ENCODE measurements around the gene GPSM1.

GPSM1 gene

GRCh38 chr9:136332482-136332983, 5.2 kb downstream of the GPSM1 start:
- no peak for DNase-seq (ENCODE audit: low read depth, low spot score)

- DNase-seq (ENCODE audit: low read depth, low spot score): no peak
Observed at GRCh38 chr9:136333045-136333444, 5.7 kb downstream of the GPSM1 start.

- DNase-seq (ENCODE audit: low read depth, low spot score): no peak
Observed at GRCh38 chr9:136333486-136333885, 6.1 kb downstream of the GPSM1 start.

GRCh38 chr9:136334541-136334940, 7.2 kb downstream of the GPSM1 start:
- no peak for DNase-seq (ENCODE audit: low read depth, low spot score)

- DNase-seq (ENCODE audit: low read depth, low spot score): no peak
Observed at GRCh38 chr9:136335296-136336155, 8.2 kb downstream of the GPSM1 start.

- no peak for DNase-seq (ENCODE audit: low read depth, low spot score)
Observed at GRCh38 chr9:136336156-136336870, 9.0 kb downstream of the GPSM1 start.

- DNase-seq (ENCODE audit: low read depth, low spot score): no peak
Observed at GRCh38 chr9:136336881-136337280, 9.5 kb downstream of the GPSM1 start.

- no peak for DNase-seq (ENCODE audit: low read depth, low spot score)
Observed at GRCh38 chr9:136337416-136338395, 10.4 kb downstream of the GPSM1 start.

GRCh38 chr9:136338511-136338910, 11.2 kb downstream of the GPSM1 start:
- DNase-seq (ENCODE audit: low read depth, low spot score): no peak

GRCh38 chr9:136339173-136339957, 12.0 kb downstream of the GPSM1 start:
- no peak for DNase-seq (ENCODE audit: low read depth, low spot score)

- DNase-seq (ENCODE audit: low read depth, low spot score): no peak
Observed at GRCh38 chr9:136339958-136340310, 12.6 kb downstream of the GPSM1 start.

- no peak for DNase-seq (ENCODE audit: low read depth, low spot score)
Observed at GRCh38 chr9:136340356-136341041, 13.2 kb downstream of the GPSM1 start.

GRCh38 chr9:136341042-136341655, 13.8 kb downstream of the GPSM1 start:
- no peak for DNase-seq (ENCODE audit: low read depth, low spot score)

GRCh38 chr9:136341769-136342168, 14.4 kb downstream of the GPSM1 start:
- no peak for DNase-seq (ENCODE audit: low read depth, low spot score)

GRCh38 chr9:136342181-136343120, 15.1 kb downstream of the GPSM1 start:
- DNase-seq (ENCODE audit: low read depth, low spot score): no peak

GRCh38 chr9:136343121-136343883, 16.0 kb downstream of the GPSM1 start:
- no peak for DNase-seq (ENCODE audit: low read depth, low spot score)

- no peak for DNase-seq (ENCODE audit: low read depth, low spot score)
Observed at GRCh38 chr9:136343884-136344269, 16.5 kb downstream of the GPSM1 start.

Data from smooth muscle cell of the brain vasculature (primary cell).